GM12891 (cell line): ENCODE data around the gene KLF17.

Experiments
- POLR2A ChIP-seq: IDR thresholded peaks from 2 replicates; pipeline ENCODE4 v1.6.1; 2011; ENCODE audit warnings: low read depth, low read length, control low read depth
- POLR2AphosphoS5 ChIP-seq: IDR thresholded peaks from 2 replicates; pipeline ENCODE4 v1.6.1; 2011; ENCODE audit warnings: low read depth, low read length, control low read depth
- POU2F2 ChIP-seq: IDR thresholded peaks from 2 replicates; pipeline ENCODE4 v1.6.1; 2011; ENCODE audit warnings: low read depth, mild to moderate bottlenecking, control low read depth, low read length, moderate library complexity
- SPI1 ChIP-seq: IDR thresholded peaks from 2 replicates; pipeline ENCODE4 v1.6.1; 2011; ENCODE audit warnings: low read depth, low read length, control low read depth
- TAF1 ChIP-seq: IDR thresholded peaks from 2 replicates; pipeline ENCODE4 v1.6.1; 2011; ENCODE audit warnings: low read depth, low read length, control low read depth

GRCh38 chr1:44118682-44119081 lies at the start of gene KLF17:
- no peak for TF ChIP-seq POLR2A
- TF ChIP-seq POLR2AphosphoS5: no peak
- no peak for TF ChIP-seq SPI1
- no peak for TF ChIP-seq TAF1
- no peak for TF ChIP-seq POU2F2
